PC-3 (cell line): ENCODE results near the gene GDF7. TPM values are rescaled to one million over a fixed set of nuclear protein-coding genes. Genes with fewer than 3 reads are reported as not detected.

ENCODE experiments used
- ATAC-seq: fragments of 200-7000 bp; cut with Tn5 transposase; 2 replicates; pipeline ENCODE4 v1.9.1; 2020; ENCODE audit warnings: mild to moderate bottlenecking, moderate library complexity
- BruUV-seq: library from RNA; stranded (reverse); fragments of 400-500 nt; replicated peaks from 2 replicates; lab custom pipeline; 2021; lab: Mats Ljungman, UMichigan
- CTCF ChIA-PET: fragments of 300-600 bp; sonication (Branson Sonifier 250); formaldehyde crosslinking; loops from one replicate; lab custom pipeline; 2022; ENCODE audit warnings: antibody characterized with exemption; lab: Charles Lee
- POLR2A ChIA-PET: fragments of 300-600 bp; sonication (Branson Sonifier 250); formaldehyde crosslinking; loops from one replicate; lab custom pipeline; 2022; ENCODE audit warnings: antibody characterized with exemption; ENCODE audit not compliant: unreplicated experiment; lab: Charles Lee
- DNase-seq: peaks from one replicate; pipeline ENCODE4 v3.0.0-alpha.2; 2015
- H2AFZ ChIP-seq: fragments of 300-600 bp; sonication (generic); 2 replicates; pipeline ENCODE4 v1.6.0; 2016; ENCODE audit warnings: antibody characterized with exemption, low read length
- H3F3A ChIP-seq: fragments of 300-600 bp; sonication (generic); one replicate; pipeline ENCODE4 v1.6.0; 2017; ENCODE audit warnings: antibody characterized with exemption, low read length, control low read depth, mild to moderate bottlenecking; ENCODE audit not compliant: unreplicated experiment
- H3K27ac ChIP-seq: fragments of 300-600 bp; sonication (generic); 2 replicates; pipeline ENCODE4 v1.5.1; 2016; ENCODE audit warnings: mild to moderate bottlenecking, low read length
- H3K27me3 ChIP-seq: fragments of 300-600 bp; sonication (generic); 2 replicates; pipeline ENCODE4 v1.6.1; 2016; ENCODE audit warnings: low read length, mixed read lengths
- H3K36me3 ChIP-seq: fragments of 300-600 bp; sonication (generic); 2 replicates; pipeline ENCODE4 v1.6.1; 2016; ENCODE audit warnings: low read depth, mixed run types, low read length, mixed read lengths
- H3K4me1 ChIP-seq: fragments of 300-600 bp; sonication (generic); 2 replicates; pipeline ENCODE4 v1.5.1; 2016; ENCODE audit warnings: low read length; ENCODE audit not compliant: insufficient read depth
- H3K4me2 ChIP-seq: fragments of 300-600 bp; sonication (generic); 2 replicates; pipeline ENCODE4 v1.6.0; 2016; ENCODE audit warnings: low read length
- H3K4me3 ChIP-seq: fragments of 300-600 bp; sonication (generic); 2 replicates; pipeline ENCODE4 v1.5.1; 2016; ENCODE audit warnings: mild to moderate bottlenecking, low read length, mixed read lengths
- H3K79me2 ChIP-seq: fragments of 300-600 bp; sonication (generic); 2 replicates; pipeline ENCODE4 v1.6.1; 2017; ENCODE audit warnings: low read length, mixed read lengths
- H3K9ac ChIP-seq: fragments of 300-600 bp; sonication (generic); 2 replicates; pipeline ENCODE4 v1.6.0; 2016; ENCODE audit warnings: mild to moderate bottlenecking, low read length
- H3K9me2 ChIP-seq: fragments of 300-600 bp; sonication (generic); replicated peaks from 2 replicates; pipeline ENCODE4 v1.6.1; 2016; ENCODE audit warnings: mixed run types, low read length, mixed read lengths
- H3K9me3 ChIP-seq: fragments of 300-600 bp; sonication (generic); 2 replicates; pipeline ENCODE4 v1.6.1; 2016; ENCODE audit warnings: low read length, mixed read lengths
- H4K20me1 ChIP-seq: fragments of 300-600 bp; sonication (generic); 2 replicates; pipeline ENCODE4 v1.6.1; 2016; ENCODE audit warnings: low read length, mixed read lengths
- CTCF ChIP-seq: fragments of 300-600 bp; sonication (generic); conservative IDR thresholded peaks from 2 replicates; pipeline ENCODE4 v1.5.1; 2017; ENCODE audit warnings: antibody characterized with exemption, low read depth, mild to moderate bottlenecking, low read length
- EZH2 ChIP-seq: fragments of 300-600 bp; sonication (generic); IDR thresholded peaks from one replicate; pipeline ENCODE4 v1.6.1; 2017; ENCODE audit warnings: antibody characterized with exemption, mild to moderate bottlenecking, low read length; ENCODE audit not compliant: unreplicated experiment
- EZH2phosphoT487 ChIP-seq: fragments of 300-600 bp; sonication (generic); IDR thresholded peaks from 2 replicates; pipeline ENCODE4 v1.6.1; 2018; ENCODE audit warnings: mild to moderate bottlenecking, antibody characterized with exemption, low read length, borderline replicate concordance
- intact Hi-C: fragments of 100-400 bp; cut with micrococcal nuclease; formaldehyde crosslinking; loops from 2 replicates; pipeline ENCODE4 v1.9.0; 2023
- total RNA-seq: library from RNA; depleted of rRNA; stranded (reverse); fragments of >200 nt; gene quantifications from 2 replicates; pipeline ENCODE4 v1.2.3, GENCODE V29; 2014

GDF7 gene
- total RNA-seq, 1 experiment from 2014 or later: 0.04 TPM

DNA sequence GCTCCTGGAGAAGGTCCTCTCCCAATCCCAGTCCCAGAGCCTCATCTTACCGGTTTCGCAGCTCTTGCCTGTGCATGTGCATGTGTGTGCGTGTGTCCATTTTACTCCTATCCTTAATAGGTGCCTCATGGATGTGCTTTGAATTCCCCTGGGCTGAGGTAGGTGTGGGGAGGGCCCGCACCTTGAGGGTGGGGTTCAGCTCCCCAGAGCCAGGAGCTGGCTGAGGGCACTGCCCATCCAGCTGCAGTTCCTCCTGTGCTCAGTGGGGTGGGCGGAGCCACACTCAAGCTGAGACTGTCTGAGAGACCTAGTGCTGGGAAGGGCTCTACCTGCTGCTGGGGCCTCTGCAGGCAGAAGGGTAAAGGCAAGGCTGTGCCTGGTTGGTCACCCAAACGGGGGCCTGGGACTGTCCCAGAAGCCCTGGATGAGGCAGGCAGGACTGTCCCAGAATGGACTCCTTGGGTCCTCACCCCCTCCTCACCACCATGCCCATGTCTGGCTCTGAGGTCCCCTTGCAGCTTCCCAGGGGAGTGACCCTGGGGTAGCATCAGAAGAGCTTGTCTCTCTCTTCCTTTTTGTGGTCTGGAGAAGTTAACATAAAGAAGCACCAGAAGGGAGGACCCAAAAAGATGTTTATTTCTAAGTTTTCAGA lies 8.9 kb downstream of the GDF7 start:
- Histone ChIP-seq H3K36me3 (no peaks in the 10 kb centered on the region), H3K79me2 (no peaks in the 10 kb centered on the region), H3K9ac (no peak overlapping the region), H3K27ac (no peak overlapping the region), H3K4me2 (no peak overlapping the region), H3K9me3 (no peaks in the 10 kb centered on the region), H2AFZ (no peak overlapping the region), H3K4me1 (peaks cover 9% of the 10 kb centered on the region), H4K20me1 (no peaks in the 10 kb centered on the region), H3K9me2 (no peaks in the 10 kb centered on the region), H3K4me3 (no peak overlapping the region), H3F3A (no peaks in the 10 kb centered on the region), H3K27me3 (peaks cover 23% of the 10 kb centered on the region)
- TF ChIP-seq EZH2: no peak
- TF ChIP-seq CTCF: no peak
- TF ChIP-seq EZH2phosphoT487: no peak
- peak; percentile 39 for DNase-seq
- intact Hi-C loops: no loop called here
- ChIA-PET POLR2A (no interaction called here), CTCF (interaction anchor here (1.7 kb wide), 1 partner anchor 14 kb away, joined by 20 read pairs; no protein-coding TSS in a partner anchor)
- BruUV-seq: no TSS peak
- peak; percentile 70 for ATAC-seq

DNA sequence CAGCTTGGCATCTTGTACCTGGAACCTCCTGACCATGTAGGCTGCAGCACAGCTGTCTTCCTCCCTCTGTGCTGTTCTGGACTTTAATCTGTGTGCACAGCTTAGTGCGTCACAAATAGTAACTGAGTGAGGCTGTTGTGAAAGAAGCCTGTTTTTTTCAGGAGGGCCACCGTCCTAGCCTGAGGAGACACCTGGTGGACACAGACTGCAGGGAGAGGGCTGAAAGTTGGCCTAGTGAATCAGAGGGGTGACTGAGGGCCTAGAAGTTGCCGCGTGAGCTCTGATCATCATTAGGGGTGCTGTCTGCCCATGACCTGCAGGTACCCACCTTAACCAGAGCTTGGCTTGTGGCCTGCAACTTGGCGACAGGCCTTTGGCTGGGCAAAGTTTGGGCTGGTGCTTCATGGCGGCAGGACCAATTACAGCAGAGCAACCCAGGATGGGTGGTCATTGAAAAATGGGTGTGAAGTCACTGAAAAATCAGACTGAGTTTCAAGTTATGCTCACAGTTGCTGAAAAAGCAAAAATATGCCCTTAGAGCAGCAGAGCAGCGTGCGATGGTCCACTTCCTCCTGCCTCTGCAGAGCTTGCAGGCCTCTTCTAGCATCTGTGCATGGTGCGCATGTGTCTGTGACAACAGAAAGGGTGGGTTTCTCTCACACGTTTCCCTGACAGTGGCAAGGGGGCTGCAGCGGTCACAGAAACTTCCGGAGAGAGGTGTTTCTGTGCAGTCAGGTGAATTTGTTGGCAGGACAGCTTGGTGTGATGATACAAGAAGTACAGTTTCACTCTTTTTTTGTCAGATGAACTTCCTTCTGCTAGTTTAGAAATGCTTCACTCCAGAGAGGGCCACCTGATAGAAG lies 9.6 kb downstream of the GDF7 start:
- no peaks in the 10 kb centered on the region for H3F3A ChIP-seq
- DNase-seq: no peak
- no peaks in the 10 kb centered on the region for H3K9me3 ChIP-seq
- 0 out of 2 replicates have a peak, but pooled peaks have one; percentile 7 for ATAC-seq
- no peak overlapping the region for H3K27ac ChIP-seq
- H3K36me3 ChIP-seq: no peaks in the 10 kb centered on the region
- no peak overlapping the region for H3K9ac ChIP-seq
- POLR2A ChIA-PET: no interaction called here
- TF ChIP-seq EZH2phosphoT487 (no peak), CTCF (peak; percentile 36; the same call in 1 of the 2 replicates)
- BruUV-seq: no TSS peak
- no peaks in the 10 kb centered on the region for H3K9me2 ChIP-seq
- CTCF ChIA-PET: interaction anchor here (0.5 to 1.7 kb wide), 4 partner anchors 12 to 77 kb away, joined by 4 to 20 read pairs (median 8); no protein-coding TSS in a partner anchor
- H3K4me3 ChIP-seq: no peak overlapping the region
- no peaks in the 10 kb centered on the region for H3K79me2 ChIP-seq
- intact Hi-C loops: no loop called here
- H3K4me1 ChIP-seq: peaks cover 9% of the 10 kb centered on the region
- H4K20me1 ChIP-seq: no peaks in the 10 kb centered on the region
- H2AFZ ChIP-seq: no peak overlapping the region
- no peak overlapping the region for H3K4me2 ChIP-seq
- peaks cover 29% of the 10 kb centered on the region for H3K27me3 ChIP-seq
